Measurements from ENCODE around the gene CYREN. TPM values are rescaled to one million over a fixed set of nuclear protein-coding genes. Genes with fewer than 3 reads are reported as not detected.
"Not testable (repeated sequence)": the region's sequence is repeated elsewhere in the genome, so short reads cannot be mapped to it uniquely, and the experiment has no call there.

Gene CYREN
- total and polyA plus RNA-seq, 2 donors (not counting 1 experiment from before 2014, with no cell fraction given): 24.4 to 34.5 TPM

DNA sequence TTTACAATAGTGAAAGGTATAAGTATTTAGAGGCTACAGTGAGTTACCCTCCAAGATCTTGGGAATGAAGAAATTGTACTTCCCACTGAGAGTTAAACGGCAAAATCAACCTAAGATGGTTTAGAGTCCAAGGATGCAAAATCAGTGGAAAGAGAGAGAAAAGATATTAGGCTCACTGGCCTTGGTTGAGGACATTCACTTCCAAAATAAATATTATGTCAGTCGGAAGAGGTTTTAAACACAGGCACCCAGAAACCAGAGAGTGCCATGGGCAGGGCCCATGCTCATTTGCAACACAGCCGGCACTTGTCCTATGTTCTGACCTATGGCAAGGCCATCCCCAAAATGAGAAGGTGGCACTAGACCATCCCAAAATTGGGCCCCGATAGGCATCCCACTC lies 44.7 kb upstream of the CYREN start:
- Histone ChIP-seq H3K36me3 (ENCODE audit: control insufficient read depth, insufficient read depth, low read length) (no peaks in the 10 kb centered on the region), H4K20me1 (ENCODE audit: control insufficient read depth, extremely low read depth, insufficient read depth, low read length) (no peaks in the 10 kb centered on the region), H3K4me2 (ENCODE audit: extremely low read depth, insufficient read depth, low read length) (no peak overlapping the region), H3K9ac (ENCODE audit: insufficient read depth, low read length) (no peak overlapping the region), H2AFZ (ENCODE audit: low read length) (no peak overlapping the region), H3K27me3 (ENCODE audit: control insufficient read depth, insufficient read depth, low read length) (no peaks in the 10 kb centered on the region), H3K27ac (ENCODE audit: insufficient read depth, low read length) (no peak overlapping the region), H3K9me3 (ENCODE audit: control insufficient read depth, insufficient read depth, low read depth, low read length) (no peaks in the 10 kb centered on the region), H3K4me1 (ENCODE audit: control insufficient read depth, extremely low read depth, insufficient read depth, low read length) (no peaks in the 10 kb centered on the region), H3K4me3 (replicated peaks in 1 of 4; ENCODE audit: control extremely low read depth in 1 of 4, insufficient read depth in 1 of 4, low read depth in 3 of 4, low read length in 4 of 4) (no peak overlapping the region), H3K79me2 (ENCODE audit: control insufficient read depth, insufficient read depth, low read length) (no peaks in the 10 kb centered on the region)
- no peak for DNase-seq (ENCODE audit: low read depth in 2 of 2)
- TF ChIP-seq EZH2 (IDR thresholded peaks at IDR 0.05; ENCODE audit: low read length, missing control alignments): no peak
- TF ChIP-seq, protein P1, sequence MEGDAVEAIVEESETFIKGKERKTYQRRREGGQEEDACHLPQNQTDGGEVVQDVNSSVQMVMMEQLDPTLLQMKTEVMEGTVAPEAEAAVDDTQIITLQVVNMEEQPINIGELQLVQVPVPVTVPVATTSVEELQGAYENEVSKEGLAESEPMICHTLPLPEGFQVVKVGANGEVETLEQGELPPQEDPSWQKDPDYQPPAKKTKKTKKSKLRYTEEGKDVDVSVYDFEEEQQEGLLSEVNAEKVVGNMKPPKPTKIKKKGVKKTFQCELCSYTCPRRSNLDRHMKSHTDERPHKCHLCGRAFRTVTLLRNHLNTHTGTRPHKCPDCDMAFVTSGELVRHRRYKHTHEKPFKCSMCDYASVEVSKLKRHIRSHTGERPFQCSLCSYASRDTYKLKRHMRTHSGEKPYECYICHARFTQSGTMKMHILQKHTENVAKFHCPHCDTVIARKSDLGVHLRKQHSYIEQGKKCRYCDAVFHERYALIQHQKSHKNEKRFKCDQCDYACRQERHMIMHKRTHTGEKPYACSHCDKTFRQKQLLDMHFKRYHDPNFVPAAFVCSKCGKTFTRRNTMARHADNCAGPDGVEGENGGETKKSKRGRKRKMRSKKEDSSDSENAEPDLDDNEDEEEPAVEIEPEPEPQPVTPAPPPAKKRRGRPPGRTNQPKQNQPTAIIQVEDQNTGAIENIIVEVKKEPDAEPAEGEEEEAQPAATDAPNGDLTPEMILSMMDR (conservative IDR thresholded peaks at IDR 0.05 in 1 of 2, IDR thresholded peaks at IDR 0.05 in 1 of 2; ENCODE audit: low read depth in 1 of 2, low read length in 2 of 2): no peak

DNA sequence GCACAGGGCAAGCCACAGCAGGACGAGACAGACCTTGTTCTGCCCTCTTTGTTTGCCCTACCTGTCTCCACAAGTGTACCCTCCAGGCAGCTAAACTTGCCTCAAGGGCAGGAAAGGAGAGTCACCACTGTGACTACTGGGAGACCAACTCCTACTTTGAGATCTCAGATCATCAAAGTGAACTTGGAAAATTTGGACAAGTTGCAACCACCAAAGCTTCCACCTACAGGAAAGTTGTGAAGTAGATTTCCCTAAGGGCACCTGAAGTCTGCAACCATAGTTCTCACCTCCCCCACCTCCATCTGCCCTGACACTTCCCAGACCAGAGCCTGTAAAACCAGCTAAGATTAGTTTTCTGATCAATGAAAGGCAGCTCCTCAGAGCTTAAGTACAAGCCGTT lies 43.3 kb upstream of the CYREN start:
- H3K4me3 ChIP-seq (replicated peaks in 1 of 4; ENCODE audit: control extremely low read depth in 1 of 4, insufficient read depth in 1 of 4, low read depth in 3 of 4, low read length in 4 of 4): no peak overlapping the region
- H3K9me3 ChIP-seq (ENCODE audit: control insufficient read depth, insufficient read depth, low read depth, low read length): no peaks in the 10 kb centered on the region
- H3K79me2 ChIP-seq (ENCODE audit: control insufficient read depth, insufficient read depth, low read length): no peaks in the 10 kb centered on the region
- no peaks in the 10 kb centered on the region for H3K27me3 ChIP-seq (ENCODE audit: control insufficient read depth, insufficient read depth, low read length)
- H2AFZ ChIP-seq (ENCODE audit: low read length): no peak overlapping the region
- no peaks in the 10 kb centered on the region for H4K20me1 ChIP-seq (ENCODE audit: control insufficient read depth, extremely low read depth, insufficient read depth, low read length)
- no peak for DNase-seq (ENCODE audit: low read depth in 2 of 2)
- no peak overlapping the region for H3K27ac ChIP-seq (ENCODE audit: insufficient read depth, low read length)
- H3K36me3 ChIP-seq (ENCODE audit: control insufficient read depth, insufficient read depth, low read length): no peaks in the 10 kb centered on the region
- no peak overlapping the region for H3K4me2 ChIP-seq (ENCODE audit: extremely low read depth, insufficient read depth, low read length)
- no peak overlapping the region for H3K9ac ChIP-seq (ENCODE audit: insufficient read depth, low read length)
- no peak for TF ChIP-seq EZH2 (IDR thresholded peaks at IDR 0.05; ENCODE audit: low read length, missing control alignments)
- TF ChIP-seq, protein P1 (conservative IDR thresholded peaks at IDR 0.05 in 1 of 2, IDR thresholded peaks at IDR 0.05 in 1 of 2; ENCODE audit: low read depth in 1 of 2, low read length in 2 of 2): no peak
- H3K4me1 ChIP-seq (ENCODE audit: control insufficient read depth, extremely low read depth, insufficient read depth, low read length): no peaks in the 10 kb centered on the region

DNA sequence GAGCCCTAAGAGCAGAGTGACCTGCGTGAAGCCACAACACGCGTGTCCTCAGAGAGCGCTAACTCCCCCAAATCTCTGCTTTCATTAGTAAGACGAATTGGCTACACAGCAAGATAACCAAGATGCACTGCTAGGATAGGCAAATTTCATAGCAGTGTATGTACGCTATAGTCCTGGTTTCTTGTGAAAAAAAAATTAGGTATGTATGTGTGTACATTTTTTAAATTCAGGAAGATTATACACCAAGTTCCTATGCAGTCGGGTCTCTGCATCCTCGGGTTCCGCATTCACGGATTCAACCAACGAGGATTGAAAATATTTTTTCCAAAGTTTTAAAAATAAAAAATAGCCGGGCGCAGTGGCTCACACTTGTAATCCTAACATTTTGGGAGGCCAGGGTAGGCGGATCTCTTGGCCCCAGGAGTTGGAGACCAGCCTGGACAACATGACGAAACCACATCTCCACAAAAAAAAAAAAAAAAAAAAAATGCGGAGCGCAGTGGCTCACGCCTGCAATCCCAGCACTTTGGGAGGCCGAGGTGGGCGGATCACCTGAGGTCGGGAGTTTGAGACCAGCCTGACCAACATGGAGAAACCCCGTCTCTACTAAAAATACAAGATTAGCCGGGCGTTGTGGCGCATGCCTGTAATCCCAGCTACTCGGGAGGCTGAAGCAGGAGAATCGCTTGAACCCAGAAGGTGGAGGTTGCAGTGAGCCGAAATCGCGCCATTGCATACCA lies 41.6 kb upstream of the CYREN start:
- Histone ChIP-seq H3K4me2 (ENCODE audit: extremely low read depth, insufficient read depth, low read length) (peak overlapping the region; percentile 100), H3K27ac (ENCODE audit: insufficient read depth, low read length) (peak overlapping the region; percentile 92), H2AFZ (ENCODE audit: low read length) (peak overlapping the region; percentile 98), H3K9ac (ENCODE audit: insufficient read depth, low read length) (peak overlapping the region; percentile 68), H3K4me3 (replicated peaks in 1 of 4; ENCODE audit: control extremely low read depth in 1 of 4, insufficient read depth in 1 of 4, low read depth in 3 of 4, low read length in 4 of 4) (peak overlapping the region; percentile 76 to 89 (median 84))
- not testable (repeated sequence) for H3K9me3 ChIP-seq (ENCODE audit: control insufficient read depth, insufficient read depth, low read depth, low read length); H3K36me3 ChIP-seq (ENCODE audit: control insufficient read depth, insufficient read depth, low read length); H3K27me3 ChIP-seq (ENCODE audit: control insufficient read depth, insufficient read depth, low read length); H3K79me2 ChIP-seq (ENCODE audit: control insufficient read depth, insufficient read depth, low read length); H4K20me1 ChIP-seq (ENCODE audit: control insufficient read depth, extremely low read depth, insufficient read depth, low read length); H3K4me1 ChIP-seq (ENCODE audit: control insufficient read depth, extremely low read depth, insufficient read depth, low read length)
- DNase-seq (ENCODE audit: low read depth in 2 of 2): peak in 1 of 2 donors; percentile 78
